HG03460 (cell line): ENCODE measurements around the gene GPRC5D.

Experiments used
- ATAC-seq: cut with Tn5 transposase; IDR thresholded peaks from one replicate; pipeline ENCODE4 v1.9.1; 2021; ENCODE audit not compliant: unreplicated experiment

Gene GPRC5D

GRCh38 chr12:12938541-12938940 is 13.4 kb downstream of the GPRC5D start:
- ATAC-seq = no peak

GRCh38 chr12:12936983-12937491 is 14.9 kb downstream of the GPRC5D start:
- ATAC-seq = no peak

GRCh38 chr12:12934556-12934955 is 17.4 kb downstream of the GPRC5D start:
- no peak for ATAC-seq

GRCh38 chr12:12933742-12934141 is 18.2 kb downstream of the GPRC5D start:
- ATAC-seq = no peak

GRCh38 chr12:12930633-12931219 is 21.2 kb downstream of the GPRC5D start:
- no peak for ATAC-seq

- ATAC-seq = no peak
Measured at GRCh38 chr12:12929696-12930095, 22.3 kb downstream of the GPRC5D start.

- no peak for ATAC-seq
Measured at GRCh38 chr12:12927211-12928079, 24.5 kb downstream of the GPRC5D start.

GRCh38 chr12:12926571-12927071 is 25.3 kb downstream of the GPRC5D start:
- no peak for ATAC-seq

- ATAC-seq = no peak
Measured at GRCh38 chr12:12925388-12925787, 26.6 kb downstream of the GPRC5D start.

GRCh38 chr12:12924169-12924568 is 27.8 kb downstream of the GPRC5D start:
- no peak for ATAC-seq

GRCh38 chr12:12922978-12923377 is 29.0 kb downstream of the GPRC5D start:
- ATAC-seq = no peak

GRCh38 chr12:12922191-12922616 is 29.8 kb downstream of the GPRC5D start:
- no peak for ATAC-seq

GRCh38 chr12:12919666-12920435 is 32.1 kb downstream of the GPRC5D start:
- no peak for ATAC-seq

GRCh38 chr12:12918781-12919389 is 33.1 kb downstream of the GPRC5D start:
- no peak for ATAC-seq

- no peak for ATAC-seq
Measured at GRCh38 chr12:12917517-12917916, 34.5 kb downstream of the GPRC5D start.

- peak; percentile 97 for ATAC-seq
Measured at GRCh38 chr12:12916135-12916944, 35.6 kb downstream of the GPRC5D start.

- ATAC-seq = no peak
Measured at GRCh38 chr12:12915656-12916055, 36.3 kb downstream of the GPRC5D start.

GRCh38 chr12:12912711-12913110 is 39.3 kb downstream of the GPRC5D start:
- no peak for ATAC-seq

- ATAC-seq = no peak
Measured at GRCh38 chr12:12909995-12910420, 42.0 kb downstream of the GPRC5D start.
